GM21367 (cell line): ENCODE data around the gene ARHGAP35.
"Not testable (repeated sequence)": the region's sequence is repeated elsewhere in the genome, so short reads cannot be mapped to it uniquely, and the experiment has no call there.

Experiments
- ATAC-seq: cut with Tn5 transposase; IDR thresholded peaks from one replicate; pipeline ENCODE4 v1.9.1; 2021; ENCODE audit not compliant: unreplicated experiment

Gene ARHGAP35

DNA sequence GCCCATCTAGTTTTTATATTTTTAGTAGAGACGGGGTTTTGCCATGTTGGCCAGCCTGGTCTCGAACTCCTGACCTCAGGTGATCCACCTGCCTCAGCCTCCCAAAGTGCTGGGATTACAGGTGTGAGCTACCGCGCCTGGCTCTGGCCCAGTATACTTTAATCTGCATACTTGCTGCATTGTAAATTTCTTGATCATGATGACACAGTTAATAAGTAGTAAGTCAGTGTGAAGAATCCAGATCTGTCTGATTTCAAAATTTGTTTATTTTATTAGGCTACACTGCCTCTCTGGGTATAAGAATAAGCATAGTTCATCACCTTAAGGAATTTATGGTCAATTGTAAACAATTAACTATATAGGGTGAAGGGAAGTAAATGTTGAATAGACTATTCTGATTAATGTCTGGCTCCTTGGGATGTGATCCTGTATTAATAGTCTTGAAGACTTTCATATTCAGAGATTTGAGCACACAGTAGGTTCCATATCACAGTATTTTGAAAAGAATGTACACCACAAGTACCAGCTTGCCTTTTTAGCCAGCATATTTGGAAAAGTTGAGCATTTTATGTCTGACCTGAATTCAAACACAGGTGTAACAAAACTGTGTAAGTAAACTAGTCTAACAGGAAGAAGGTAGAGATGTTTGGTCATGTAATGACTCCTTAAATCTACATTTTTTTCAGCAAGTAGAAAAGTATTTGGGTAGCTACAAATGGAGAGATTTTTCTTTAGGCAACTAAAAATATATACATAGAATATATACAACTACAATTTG, 7.4 kb downstream of the ARHGAP35 start:
- ATAC-seq = no peak

DNA sequence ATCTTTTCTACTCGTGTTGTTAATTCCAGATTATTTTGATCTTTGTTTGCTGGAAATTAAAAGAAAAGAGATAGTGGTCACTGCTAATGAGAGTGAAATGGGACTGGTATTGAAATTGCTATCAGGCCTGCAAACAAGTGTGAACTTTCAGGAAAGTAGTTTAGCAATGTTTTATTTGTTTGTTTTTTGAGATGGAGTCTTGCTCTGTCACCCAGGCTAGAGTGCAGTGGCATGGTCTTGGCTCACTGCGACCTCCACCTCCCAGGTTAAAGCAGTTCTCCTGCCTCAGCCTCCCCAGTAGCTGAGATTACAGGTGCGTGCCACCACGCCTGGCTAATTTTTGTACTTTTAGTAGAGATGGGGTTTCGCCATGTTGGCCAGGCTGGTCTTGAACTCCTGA, 10.4 kb downstream of the ARHGAP35 start:
- ATAC-seq = not testable (repeated sequence)

DNA sequence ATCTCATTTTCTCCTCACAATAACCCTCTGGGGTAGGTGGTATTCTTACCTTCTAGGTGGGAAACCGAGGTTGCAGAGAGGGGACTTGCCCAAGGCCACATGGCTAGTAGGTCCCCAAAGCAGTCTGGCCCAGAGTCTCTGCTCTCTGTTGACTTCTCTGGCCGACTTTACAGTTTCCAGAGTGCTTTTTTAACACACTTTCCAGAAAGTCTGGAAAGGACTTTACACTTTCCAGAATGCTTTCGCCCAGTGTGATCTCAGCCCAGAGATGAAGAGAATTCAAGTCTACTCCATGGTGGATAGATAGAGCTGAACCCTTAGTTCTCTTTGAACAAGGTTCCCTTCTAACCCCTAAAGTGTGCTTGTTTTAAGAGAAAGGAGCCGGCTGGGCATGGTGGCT, 12.2 kb downstream of the ARHGAP35 start:
- no peak for ATAC-seq

DNA sequence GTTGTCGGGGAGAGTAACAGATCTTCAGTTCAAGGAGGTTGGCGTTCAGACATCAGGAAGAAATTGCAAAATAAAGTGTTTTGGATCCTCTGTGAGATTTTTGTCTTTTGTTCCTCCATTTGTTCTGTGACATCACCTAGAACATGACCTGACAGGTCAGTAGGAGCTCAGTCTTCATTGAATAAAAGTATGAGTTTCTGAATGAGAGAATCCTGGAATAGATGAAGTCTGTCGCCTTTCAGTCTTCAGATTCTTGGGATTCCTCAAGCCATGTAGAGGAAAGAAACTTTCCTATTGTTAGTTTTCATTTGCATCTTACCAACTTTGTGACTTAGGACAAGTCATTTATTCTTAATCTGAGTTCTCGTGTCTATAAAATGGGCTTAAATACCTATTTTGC, 14.4 kb downstream of the ARHGAP35 start:
- ATAC-seq = no peak

DNA sequence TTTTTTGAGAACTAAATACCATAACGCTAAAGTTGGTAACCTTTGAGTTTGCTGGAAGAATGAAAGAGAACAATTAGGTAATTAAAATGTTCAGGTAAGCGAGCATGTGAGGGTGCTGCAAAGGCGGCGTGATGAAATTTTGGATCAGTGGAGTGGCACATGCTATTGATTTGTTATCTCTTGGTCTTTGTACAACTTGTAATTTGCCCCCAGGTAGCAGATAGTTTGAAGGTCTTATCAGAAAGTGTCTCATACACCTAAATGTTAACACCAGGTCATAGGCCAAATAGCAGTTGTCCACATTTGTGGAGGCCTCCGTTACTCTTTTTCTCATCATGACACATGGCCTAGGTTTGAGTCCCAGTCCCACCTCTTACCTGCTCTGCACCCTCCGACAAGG, 14.9 kb downstream of the ARHGAP35 start:
- ATAC-seq = no peak

DNA sequence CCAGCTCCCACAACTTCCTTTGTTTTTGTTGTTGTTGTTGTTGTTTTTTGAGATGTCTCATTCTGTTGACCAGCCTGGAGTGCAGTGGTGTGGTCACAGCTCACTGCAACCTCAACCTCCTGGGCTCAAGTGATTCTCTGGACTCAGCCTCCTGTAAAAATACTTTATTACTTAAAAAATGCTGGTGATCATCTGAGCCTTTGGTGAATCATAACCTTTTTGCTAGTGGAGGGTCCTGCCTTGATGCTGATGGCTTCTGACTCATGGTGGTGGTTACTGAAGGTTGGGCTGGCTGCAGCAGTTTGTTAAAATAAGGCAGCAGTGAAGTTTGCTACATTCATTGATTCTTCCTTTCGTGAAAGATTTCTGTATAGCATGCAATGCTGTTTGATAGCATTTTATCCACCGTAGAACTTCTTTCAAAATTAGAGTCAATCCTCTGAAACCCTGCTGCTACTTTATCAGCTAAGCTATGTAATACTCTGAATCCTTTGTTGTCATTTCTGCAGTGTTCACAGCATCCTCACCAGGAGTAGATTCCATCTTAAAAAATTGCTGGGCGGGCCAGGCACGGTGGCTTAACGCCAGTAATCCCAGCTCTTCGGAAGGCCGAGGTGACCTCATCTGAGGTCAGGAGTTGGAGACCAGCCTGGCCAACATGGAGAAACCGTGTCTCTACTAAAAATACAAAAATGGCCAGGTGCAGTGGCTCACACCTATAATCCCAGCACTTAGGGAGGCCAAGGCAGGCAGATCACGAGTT, 18.0 kb downstream of the ARHGAP35 start:
- no peak for ATAC-seq

DNA sequence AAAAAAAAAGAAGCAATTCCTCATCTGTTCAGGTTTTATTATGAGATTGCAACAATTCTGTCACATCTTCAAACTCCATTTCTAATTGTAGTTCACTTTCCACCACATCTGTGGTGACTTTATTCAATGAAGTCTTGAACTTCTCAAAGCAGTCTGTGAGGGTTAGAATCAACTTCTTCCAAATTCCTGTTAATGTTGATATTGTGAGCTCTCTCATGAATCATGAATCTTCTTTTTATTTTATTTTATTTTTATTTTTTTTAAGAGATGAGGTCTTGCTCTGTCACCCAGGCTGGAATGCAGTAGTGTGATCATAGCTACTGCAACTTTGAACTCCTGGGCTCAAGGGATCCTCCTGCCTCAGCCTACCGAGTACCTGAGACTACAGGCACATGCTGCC, 19.6 kb downstream of the ARHGAP35 start:
- ATAC-seq = no peak

DNA sequence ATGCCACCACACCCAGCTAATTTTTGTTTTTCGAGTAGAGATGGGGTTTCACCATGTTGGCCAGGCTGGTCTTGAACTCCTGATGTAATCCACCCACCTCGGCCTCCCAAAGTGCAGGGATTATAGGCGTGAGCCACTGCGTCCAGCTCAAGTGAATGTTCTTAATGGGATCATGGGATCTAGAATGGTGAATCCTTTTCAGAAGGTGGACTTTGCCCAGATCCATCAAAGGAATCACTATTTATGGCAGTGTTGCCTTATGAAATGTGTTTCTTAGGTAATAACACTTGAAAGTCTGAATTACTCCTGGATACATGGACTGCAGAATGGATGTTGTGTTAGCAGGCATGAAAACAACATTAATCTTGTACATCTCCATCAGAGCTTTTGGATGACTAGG, 20.3 kb downstream of the ARHGAP35 start:
- ATAC-seq = no peak

DNA sequence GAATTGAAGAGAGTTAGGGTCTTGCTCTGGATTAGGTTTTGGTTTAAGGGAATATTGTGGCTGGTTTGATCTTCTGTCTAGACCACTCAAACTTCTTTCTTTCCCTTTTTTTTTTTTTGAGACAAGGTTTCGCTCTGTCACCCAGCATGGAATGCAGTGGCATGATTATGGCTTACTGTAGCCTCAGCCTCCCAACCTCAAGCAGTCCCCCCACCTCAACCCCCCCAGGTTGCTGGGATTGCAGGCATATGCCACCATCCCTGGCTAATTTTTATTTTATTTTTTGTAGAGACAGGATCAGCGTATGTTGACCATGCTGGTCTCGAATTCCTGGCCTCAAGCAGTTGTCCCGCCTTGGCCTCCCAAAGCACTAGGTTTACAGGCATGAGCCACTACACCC, 21.2 kb downstream of the ARHGAP35 start:
- ATAC-seq = no peak

DNA sequence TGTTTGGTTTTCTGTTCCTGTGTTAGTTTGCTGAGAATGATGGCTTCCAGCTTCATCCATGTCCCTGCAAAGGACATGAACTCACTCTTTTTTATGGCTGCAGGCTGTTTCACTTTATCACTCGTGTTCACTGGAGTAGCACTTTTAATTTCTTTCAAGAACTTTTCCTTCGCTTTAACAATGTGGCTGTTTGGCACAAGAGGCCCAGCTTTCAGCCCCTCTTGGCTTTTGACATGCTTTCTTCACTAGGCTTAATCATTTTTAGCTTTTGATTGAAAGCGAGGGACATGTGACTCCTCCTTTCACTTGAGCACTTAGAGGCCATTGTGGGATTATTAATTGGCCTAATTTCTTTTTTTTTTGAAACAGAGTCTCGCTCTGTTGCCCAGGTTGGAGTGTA, 22.0 kb downstream of the ARHGAP35 start:
- ATAC-seq = not testable (repeated sequence)

DNA sequence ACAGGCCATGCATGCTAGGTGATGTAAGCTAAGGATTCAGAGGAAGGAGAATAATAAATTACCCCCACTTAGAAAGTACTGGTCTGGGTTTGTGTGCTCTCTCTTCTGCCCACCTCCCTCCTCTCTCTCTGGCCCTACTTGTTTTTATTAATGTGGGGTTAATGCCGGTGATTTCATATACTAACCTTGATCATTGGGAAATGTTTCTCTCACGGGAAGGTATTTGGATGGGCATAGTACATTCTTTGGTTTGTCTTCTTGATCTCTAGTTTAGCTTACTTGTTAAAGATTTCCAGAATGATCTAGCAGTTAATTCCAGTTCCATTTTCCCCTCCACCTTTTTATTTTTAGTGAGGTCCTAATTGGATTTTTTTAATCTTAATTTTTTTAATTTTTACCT, 24.6 kb downstream of the ARHGAP35 start:
- ATAC-seq = no peak

DNA sequence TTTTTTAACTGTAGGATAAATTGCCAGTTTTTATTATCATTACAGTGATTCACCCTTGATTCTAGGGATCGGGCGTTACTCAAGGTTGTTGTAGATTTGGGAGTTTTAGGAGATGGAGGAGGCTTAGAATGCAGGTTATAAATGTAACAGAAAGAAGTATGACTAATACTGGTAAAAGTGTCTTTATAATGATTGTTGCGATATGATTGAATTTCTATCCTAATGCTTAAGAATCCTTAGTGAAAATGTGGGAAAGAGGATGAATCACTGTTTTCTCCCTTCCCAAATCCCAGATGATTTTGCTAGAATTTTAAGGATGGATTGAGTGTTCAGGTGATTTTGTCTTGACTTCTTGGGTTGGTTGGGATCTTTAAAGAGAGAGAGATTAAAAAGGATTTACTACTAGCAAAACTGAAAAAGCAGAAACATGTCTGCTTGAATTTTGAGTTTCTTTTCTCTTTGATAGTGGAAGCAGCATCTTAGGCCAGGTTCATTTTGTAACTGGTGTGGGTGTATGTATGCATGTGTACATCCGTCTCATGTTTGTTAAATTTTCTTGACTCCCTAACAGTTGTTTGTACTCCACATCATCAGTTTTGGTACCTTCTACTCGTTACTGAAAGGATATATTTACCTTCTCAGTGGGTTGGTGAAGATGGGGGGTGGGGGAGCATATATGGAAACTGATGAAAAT, 25.9 kb downstream of the ARHGAP35 start:
- ATAC-seq = no peak

DNA sequence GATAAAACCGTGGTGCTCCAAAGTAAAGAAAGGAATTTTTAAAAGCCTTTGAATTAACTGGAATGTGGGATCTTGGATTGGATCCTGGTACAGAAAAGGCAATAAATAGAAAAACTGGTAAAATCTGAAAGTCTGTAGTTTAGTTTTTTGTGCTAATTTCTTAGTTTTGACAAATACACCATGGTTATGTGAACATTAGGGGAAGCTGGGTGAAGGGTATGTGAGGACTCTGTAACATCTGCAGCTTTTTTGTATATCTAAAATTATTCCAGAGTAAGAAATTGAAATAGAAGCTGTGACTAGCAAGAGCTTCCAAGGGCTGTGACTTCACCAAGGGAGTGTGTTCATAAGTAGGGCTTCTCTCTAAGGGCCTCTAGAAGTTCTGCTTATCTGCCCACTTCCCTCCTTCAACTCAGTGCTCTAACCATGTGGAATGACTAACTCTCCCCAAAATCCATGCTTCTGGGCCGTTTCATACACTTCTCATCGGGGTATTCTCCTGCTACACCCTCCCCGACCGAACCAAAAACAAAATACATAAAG, 26.5 kb downstream of the ARHGAP35 start:
- ATAC-seq = no peak

DNA sequence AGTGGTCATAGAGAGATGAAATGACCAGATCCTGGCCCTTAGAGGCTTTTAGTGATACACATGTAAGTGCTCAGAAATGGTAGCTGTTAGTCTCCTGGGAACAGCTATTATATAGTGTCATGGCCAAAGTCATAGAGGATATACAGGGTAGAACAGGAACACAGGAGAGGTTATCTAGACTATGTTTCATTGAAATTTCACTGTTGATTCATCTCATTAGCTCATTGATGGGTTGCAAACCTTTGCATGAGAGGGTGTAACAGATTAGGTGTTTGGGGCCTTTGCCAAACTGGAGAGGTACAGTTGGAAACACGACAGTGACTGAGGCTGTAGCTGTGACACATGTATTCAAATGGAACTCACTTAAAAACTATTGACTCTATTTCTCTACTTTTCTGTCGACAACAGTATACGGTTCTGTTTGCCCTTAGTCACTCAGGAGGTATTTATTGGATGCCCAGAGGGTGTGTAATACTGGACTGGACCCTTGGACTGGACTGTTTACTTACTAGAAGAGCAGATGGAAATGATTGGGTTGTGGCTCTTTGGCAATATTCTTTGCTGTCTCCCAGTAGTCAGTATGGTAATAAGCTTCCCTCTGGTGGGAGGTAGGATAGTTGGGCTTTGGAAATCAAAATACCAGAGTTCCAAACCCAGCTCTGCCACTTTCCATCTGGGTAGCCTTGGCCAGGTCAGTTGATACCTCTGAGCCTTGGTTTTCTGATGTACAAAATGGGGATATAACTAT, 29.8 kb downstream of the ARHGAP35 start:
- no peak for ATAC-seq

DNA sequence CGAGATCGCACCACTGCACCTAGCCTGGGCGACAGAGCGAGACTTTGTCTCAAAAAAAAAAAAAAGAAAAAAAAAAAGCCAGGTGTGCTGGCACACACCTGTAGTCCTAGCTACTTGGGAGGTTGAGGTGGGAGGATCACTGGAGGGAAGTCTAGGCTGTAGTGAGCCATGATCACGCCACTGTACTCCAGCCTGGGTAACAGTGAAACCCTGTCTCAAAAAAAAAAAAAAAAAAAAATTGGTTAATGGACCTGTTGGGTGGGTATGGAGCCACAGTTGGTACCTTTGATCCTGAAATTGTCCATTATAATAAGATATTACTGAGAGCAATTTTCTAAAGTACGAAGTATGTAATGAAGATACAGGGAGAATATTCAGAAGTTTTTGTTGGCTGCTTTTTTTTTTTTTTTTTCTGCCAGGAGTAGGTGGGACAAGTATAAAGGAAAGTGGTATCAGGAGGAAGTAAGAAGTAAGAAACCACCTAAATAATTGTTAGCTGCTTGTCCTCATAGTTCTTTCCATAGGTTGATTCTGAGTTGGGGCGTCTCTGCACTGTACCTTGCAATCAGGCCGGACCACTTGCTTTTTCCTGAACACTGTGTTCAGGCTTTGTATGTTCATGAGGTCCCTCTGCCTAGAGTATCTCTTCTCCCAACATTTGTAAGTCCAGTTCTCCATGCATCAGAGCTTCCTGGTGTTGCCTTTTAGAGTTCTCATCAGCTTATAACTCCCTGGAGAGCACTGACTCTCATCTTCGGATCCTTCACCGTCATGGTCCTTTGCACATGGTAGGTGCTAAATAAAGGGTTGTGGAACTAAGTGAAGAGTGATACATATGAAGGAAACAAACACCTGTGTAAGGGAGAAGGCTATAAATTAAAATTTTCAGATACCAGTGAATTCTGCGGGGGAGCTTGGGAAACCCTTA, 31.7 kb downstream of the ARHGAP35 start:
- ATAC-seq = no peak

DNA sequence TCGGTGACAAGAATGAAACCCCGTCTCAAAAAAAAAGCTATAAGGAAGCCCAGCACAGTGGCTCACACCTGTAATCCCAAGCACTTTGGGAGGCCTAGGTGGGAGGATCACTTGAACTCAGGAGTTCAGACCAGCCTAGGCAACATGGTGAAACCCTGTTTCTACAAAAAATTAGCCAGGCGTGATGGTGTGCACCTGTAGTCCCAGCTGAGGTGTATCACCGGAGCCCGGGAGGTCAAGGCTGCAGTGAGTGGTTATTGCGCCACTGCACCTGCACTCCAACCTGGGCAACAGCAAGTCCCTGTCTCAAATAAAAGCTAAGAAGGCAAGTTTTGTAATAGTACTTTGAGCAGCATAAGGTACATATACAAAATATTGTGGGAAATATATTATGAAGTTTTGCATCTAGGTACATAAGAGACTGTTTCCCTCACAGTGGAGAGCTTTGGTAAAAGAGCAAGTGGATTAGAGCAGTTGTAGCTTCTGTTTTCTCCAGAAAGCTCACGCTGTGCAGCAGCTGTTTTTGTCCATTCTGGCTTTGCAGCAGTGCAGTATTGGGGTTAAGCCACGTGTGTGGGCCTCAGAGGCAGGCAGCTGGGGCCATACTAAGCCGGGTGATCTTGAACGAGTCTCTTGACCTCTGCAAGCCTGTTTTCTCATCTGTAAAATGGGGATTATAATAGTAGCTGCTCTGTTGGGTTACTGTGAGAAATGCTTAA, 35.4 kb downstream of the ARHGAP35 start:
- ATAC-seq = no peak

DNA sequence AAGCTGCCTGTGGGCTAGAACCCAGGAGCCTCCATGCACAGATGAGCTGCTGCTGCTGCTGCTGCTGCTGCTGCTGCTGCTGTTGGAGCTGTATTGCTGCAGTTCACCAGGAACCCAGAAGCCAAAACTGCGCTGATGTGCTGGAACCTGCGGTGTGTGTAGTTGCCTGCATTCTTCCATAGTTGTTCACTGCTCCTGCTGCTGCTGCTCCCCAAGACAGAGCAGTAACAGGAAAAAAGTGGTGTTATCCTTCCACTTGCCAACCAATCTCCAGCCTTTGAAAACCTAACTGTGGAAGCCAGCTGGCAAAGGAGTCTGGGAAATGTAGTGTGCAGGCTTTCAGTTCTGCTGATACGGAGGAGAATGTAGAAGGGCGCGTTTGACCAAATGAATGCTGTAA, 37.9 kb downstream of the ARHGAP35 start:
- no peak for ATAC-seq

DNA sequence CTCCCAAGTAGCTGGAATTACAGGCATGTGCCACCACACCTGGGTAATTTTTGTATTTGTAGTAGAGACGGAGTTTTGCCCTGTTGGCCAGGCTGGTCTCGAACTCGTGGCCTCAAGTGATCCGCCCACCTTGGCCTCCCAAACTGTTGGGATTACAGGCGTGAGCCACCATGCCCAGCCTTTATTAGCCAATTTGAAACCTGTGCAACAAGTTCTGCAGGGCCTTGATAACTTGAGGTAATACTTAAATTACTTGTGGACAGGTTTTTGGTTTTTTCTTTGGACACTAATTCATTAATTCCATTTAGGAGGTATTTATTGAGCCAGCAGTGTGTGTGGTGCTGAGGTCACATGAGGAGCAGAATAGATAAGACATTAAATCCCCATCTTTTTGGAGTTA, 39.5 kb downstream of the ARHGAP35 start:
- no peak for ATAC-seq

DNA sequence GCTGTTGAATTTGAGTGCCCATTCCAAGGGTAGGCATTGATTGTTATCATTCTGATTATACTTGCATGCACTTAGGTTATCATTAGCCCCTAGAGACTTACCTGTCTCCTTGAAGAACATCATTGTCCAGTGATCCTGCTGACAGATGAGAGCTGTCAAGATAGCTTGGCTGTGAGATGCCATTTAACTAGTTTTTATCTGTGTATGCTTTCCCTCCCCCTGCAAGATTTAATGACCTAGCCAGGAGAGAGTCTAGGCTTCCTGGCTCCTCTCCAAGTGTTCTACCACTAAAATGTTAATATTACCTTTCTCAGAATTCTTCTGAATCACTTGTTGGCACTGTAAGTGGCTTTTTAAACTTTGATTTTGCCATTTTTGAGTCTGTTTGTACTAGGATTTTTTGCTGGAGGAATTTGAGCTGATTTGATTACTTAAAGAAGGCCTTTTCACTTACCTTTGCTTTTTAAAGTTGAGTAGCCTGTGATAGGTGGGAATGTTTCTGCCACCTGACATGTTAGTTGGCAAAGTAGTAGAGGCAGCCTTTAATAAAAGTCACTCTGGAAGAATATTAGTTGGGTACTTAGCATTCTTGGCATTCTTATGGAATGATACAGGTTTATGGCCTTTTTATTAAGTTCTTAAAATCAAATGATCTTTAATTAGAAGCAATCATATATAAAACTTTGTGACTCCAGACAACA, 41.1 kb downstream of the ARHGAP35 start:
- ATAC-seq = no peak
